Tibial nerve (tissue), 3 donors: Measurements from ENCODE around the gene P2RX5.

Experiments
- POLR2A ChIP-seq, 2 donors: fragments of 450-650 bp; IDR thresholded peaks; one replicate each; pipeline ENCODE4 v1.6.1; 2017; ENCODE audit warnings: antibody characterized with exemption in 2 of 2, mild to moderate bottlenecking in 2 of 2, moderate library complexity in 2 of 2
- TF ChIP-seq, protein P1 (sequence below), 5 experiments: fragments of 200-600 bp in 3 of 5; fragments of 450-650 bp in 2 of 5; sonication (generic) in 3 of 5; IDR thresholded peaks; one replicate each; pipeline ENCODE4 v1.5.1; 2016 to 2019; ENCODE audit warnings: antibody characterized with exemption in 5 of 5, mild to moderate bottlenecking in 3 of 5, moderate library complexity in 2 of 5

DNA sequence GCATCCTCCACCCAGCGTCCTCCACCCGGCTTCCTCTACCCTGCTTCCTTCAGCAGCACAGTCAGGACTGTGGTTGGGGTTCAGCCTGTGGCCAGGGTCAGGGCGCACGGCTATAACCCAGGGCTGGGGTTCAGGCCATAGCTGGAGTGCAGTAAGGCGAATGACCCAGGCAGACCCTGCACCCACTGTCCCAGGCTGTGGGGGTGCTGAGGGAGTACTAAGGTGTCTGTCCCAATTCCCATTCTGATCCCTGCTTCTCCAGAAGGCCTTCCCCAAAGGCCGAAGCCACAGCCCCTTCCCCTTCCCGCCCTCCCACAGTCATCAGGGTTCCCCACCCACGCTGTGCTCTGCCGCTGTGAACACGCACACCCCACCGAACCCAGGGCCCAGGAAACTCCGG, 14.9 kb downstream of the P2RX5 start:
- TF ChIP-seq, protein P1, sequence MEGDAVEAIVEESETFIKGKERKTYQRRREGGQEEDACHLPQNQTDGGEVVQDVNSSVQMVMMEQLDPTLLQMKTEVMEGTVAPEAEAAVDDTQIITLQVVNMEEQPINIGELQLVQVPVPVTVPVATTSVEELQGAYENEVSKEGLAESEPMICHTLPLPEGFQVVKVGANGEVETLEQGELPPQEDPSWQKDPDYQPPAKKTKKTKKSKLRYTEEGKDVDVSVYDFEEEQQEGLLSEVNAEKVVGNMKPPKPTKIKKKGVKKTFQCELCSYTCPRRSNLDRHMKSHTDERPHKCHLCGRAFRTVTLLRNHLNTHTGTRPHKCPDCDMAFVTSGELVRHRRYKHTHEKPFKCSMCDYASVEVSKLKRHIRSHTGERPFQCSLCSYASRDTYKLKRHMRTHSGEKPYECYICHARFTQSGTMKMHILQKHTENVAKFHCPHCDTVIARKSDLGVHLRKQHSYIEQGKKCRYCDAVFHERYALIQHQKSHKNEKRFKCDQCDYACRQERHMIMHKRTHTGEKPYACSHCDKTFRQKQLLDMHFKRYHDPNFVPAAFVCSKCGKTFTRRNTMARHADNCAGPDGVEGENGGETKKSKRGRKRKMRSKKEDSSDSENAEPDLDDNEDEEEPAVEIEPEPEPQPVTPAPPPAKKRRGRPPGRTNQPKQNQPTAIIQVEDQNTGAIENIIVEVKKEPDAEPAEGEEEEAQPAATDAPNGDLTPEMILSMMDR (IDR thresholded peaks at IDR 0.05): no peak
- no peak for TF ChIP-seq POLR2A (IDR thresholded peaks at IDR 0.05)
